Natural killer cell (primary cell): Measurements from ENCODE around the gene PDE2A. TPM values are rescaled to one million over a fixed set of nuclear protein-coding genes. Genes with fewer than 3 reads are reported as not detected.
A peak's percentile ranks its signal among the peaks of the same experiment; 100 is the strongest.

Experiments used
- ATAC-seq, 3 donors: fragments of 150-1000 bp in 2 of 3; fragments of 200-7000 bp in 1 of 3; cut with Tn5 transposase; 1 replicate in 1 of 3; 2 replicates in 2 of 3; pipeline ENCODE4 v1.10.0; 2021; ENCODE audit warnings: mild to moderate bottlenecking in 2 of 3, moderate library complexity in 2 of 3
- DNase-seq, 2 donors: peaks; one replicate each; pipeline versions ENCODE4 v3.0.0 to v3.0.0-alpha.2; 2013 to 2021; ENCODE audit warnings: mixed read lengths in 1 of 2
- H3K27ac ChIP-seq: one replicate; pipeline ENCODE4 v1.5.1; 2013; ENCODE audit warnings: mild to moderate bottlenecking, low read length
- H3K27me3 ChIP-seq: one replicate; pipeline ENCODE4 v1.6.1; 2013; ENCODE audit warnings: low read length; ENCODE audit not compliant: control insufficient read depth, insufficient read depth
- H3K36me3 ChIP-seq: one replicate; pipeline ENCODE4 v1.6.1; 2013; ENCODE audit warnings: low read length; ENCODE audit not compliant: control insufficient read depth, insufficient read depth
- H3K4me1 ChIP-seq: one replicate; pipeline ENCODE4 v1.6.1; 2013; ENCODE audit warnings: low read length; ENCODE audit not compliant: control insufficient read depth, insufficient read depth
- H3K4me3 ChIP-seq: one replicate; pipeline ENCODE4 v1.5.1; 2013; ENCODE audit warnings: low read length
- H3K9me3 ChIP-seq: one replicate; pipeline ENCODE4 v1.6.1; 2013; ENCODE audit warnings: low read length; ENCODE audit not compliant: control insufficient read depth, insufficient read depth
- H3K27ac Mint-ChIP-seq, 2 donors: one replicate each; pipeline ENCODE4 v1.8.0; 2022; ENCODE audit warnings: mild to moderate bottlenecking in 2 of 2, mixed read lengths in 2 of 2, moderate library complexity in 1 of 2
- H3K27me3 Mint-ChIP-seq, 2 donors: one replicate each; pipeline ENCODE4 v1.8.0; 2022; ENCODE audit warnings: low read depth in 2 of 2, mixed read lengths in 2 of 2
- H3K36me3 Mint-ChIP-seq: one replicate; pipeline ENCODE4 v1.8.0; 2022; ENCODE audit warnings: mixed read lengths
- H3K4me1 Mint-ChIP-seq, 2 donors: one replicate each; pipeline ENCODE4 v1.8.0; 2022; ENCODE audit warnings: mixed read lengths in 2 of 2
- H3K4me3 Mint-ChIP-seq: one replicate; pipeline ENCODE4 v1.8.0; 2022; ENCODE audit warnings: mild to moderate bottlenecking, moderate library complexity, mixed read lengths
- H3K9me3 Mint-ChIP-seq, 2 donors: one replicate each; pipeline ENCODE4 v1.8.0; 2022; ENCODE audit warnings: mixed read lengths in 2 of 2
- CTCF ChIP-seq: fragments of 200-600 bp; IDR thresholded peaks from one replicate; pipeline ENCODE4 v1.8.0; 2022; ENCODE audit warnings: antibody characterized with exemption
- WGBS: methylation state at CpG from one replicate; pipeline ENCODE4 v1.1.7; 2013; ENCODE audit warnings: missing lambda C conversion rate; ENCODE audit not compliant: insufficient coverage; 5-methylcytosine and 5-hydroxymethylcytosine counted together
- intact Hi-C: fragments of 100-400 bp; cut with micrococcal nuclease; formaldehyde crosslinking; loops from one replicate; pipeline ENCODE4 v1.14.2; 2022
- total RNA-seq, 4 donors: library from RNA; stranded (reverse); fragments of 120-200 nt in 1 of 4; gene quantifications; one replicate each; pipeline versions ENCODE4 v1.2.3 to v1.2.4, GENCODE V29; 2013 to 2022

The PDE2A gene
- total RNA-seq, 3 donors from 2014 or later (not counting 1 experiment from before 2014, with no cell fraction given) = 8.7 to 11.9 (median 9.0) TPM

DNA sequence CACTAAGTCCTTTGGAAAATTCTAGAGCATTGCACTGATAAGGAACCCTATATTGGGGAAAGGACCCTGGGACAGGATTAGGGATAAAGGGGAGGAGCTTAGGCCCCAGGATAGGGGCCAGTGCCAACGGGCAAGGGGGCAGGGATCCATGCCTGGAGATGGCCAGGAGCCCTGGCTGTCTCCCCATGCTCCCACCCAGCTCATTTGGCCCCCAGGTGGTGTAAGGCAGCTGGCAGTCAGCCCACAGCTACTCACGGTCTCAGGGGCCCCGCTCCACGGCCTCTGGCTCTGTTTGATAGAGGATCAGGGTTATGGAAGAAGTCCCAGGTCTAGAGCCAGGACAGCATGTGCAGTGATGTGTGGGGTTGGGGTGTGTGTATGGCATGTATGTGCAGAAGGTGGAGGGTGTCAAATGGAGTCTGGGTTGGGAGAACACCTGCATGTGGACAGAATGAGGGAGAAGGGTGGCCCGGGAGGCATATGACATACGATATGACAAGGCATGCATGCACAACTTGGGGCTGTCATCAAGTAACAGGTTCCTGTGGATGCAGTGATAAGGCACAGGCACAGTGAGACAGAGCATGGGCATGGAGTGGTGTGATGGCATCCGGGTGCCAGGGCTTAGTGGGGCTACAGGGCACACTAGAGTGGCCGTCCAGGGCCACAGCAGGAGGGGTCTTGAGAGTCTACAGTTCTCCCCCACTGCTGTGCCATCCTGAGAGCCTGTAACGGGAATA lies 18.4 kb upstream of the PDE2A start:
- H3K4me1 ChIP-seq = no peaks in the 10 kb centered on the region
- Mint-ChIP-seq H3K4me1 (peaks cover 8 to 45% of the 10 kb centered on the region in 2 donors), H3K36me3 (no peaks in the 10 kb centered on the region), H3K27me3 (no peaks in the 10 kb centered on the region), H3K4me3 (no peak overlapping the region), H3K9me3 (no peaks in the 10 kb centered on the region), H3K27ac (peak overlapping the region; percentile 43 to 48)
- ATAC-seq = no peak
- H3K9me3 ChIP-seq = no peaks in the 10 kb centered on the region
- no peaks in the 10 kb centered on the region for H3K27me3 ChIP-seq
- no peak for TF ChIP-seq CTCF
- intact Hi-C loops = no loop called here
- peaks cover 91% of the 10 kb centered on the region for H3K36me3 ChIP-seq
- DNase-seq = no peak
- H3K27ac ChIP-seq = no peak overlapping the region
- WGBS = 93% methylated on average over 9 of the region's 9 CpGs
- no peak overlapping the region for H3K4me3 ChIP-seq

DNA sequence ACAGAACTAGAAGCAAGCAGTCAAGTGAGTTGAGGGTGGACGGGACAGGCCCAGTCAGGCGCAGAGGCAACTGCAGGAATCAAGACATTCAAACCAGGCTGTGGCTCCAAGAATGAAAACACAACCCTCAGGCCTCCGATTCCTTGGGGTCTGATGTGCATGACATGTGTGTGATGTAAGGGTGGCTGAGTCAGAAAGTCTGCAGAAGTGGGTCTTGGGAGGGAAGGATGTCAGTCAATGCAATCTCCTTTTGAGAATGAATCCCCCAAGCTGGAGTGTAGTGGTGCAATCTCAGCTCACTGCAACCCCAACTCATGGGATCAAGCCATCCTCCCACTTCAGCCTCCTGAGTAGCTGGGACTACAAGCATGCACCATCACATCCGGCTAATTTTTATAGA lies 15.9 kb upstream of the PDE2A start:
- H3K27me3 Mint-ChIP-seq = no peaks in the 10 kb centered on the region
- 96% methylated on average over 4 of the region's 4 CpGs for WGBS
- H3K4me3 Mint-ChIP-seq = no peak overlapping the region
- H3K4me1 Mint-ChIP-seq = peaks cover 20 to 52% of the 10 kb centered on the region in 2 donors
- no peaks in the 10 kb centered on the region for H3K27me3 ChIP-seq
- no peaks in the 10 kb centered on the region for H3K36me3 Mint-ChIP-seq
- no peak overlapping the region for H3K4me3 ChIP-seq
- H3K9me3 ChIP-seq = no peaks in the 10 kb centered on the region
- H3K36me3 ChIP-seq = peaks cover 82% of the 10 kb centered on the region
- no peak overlapping the region for H3K27ac ChIP-seq
- DNase-seq = no peak
- H3K9me3 Mint-ChIP-seq = no peaks in the 10 kb centered on the region
- H3K4me1 ChIP-seq = no peaks in the 10 kb centered on the region
- intact Hi-C loops = no loop called here
- peak overlapping the region; percentile 23 to 56 for H3K27ac Mint-ChIP-seq
- no peak for TF ChIP-seq CTCF
- no peak for ATAC-seq

GRCh38 chr11:72688929-72689328 lies 14.7 kb upstream of the PDE2A start:
- intact Hi-C loops = no loop called here
- no peaks in the 10 kb centered on the region for H3K4me1 ChIP-seq
- H3K4me3 Mint-ChIP-seq = no peak overlapping the region
- WGBS = 94% methylated on average over 7 of the region's 7 CpGs
- no peak overlapping the region for H3K27ac ChIP-seq
- peak overlapping the region in 1 of 2 donors; percentile 23 for H3K27ac Mint-ChIP-seq
- no peaks in the 10 kb centered on the region for H3K27me3 ChIP-seq
- no peak for DNase-seq
- no peak for TF ChIP-seq CTCF
- peaks cover 80% of the 10 kb centered on the region for H3K36me3 ChIP-seq
- no peak overlapping the region for H3K4me3 ChIP-seq
- no peaks in the 10 kb centered on the region for H3K9me3 ChIP-seq
- no peaks in the 10 kb centered on the region for H3K27me3 Mint-ChIP-seq
- H3K9me3 Mint-ChIP-seq = no peaks in the 10 kb centered on the region
- peaks cover 11 to 42% of the 10 kb centered on the region in 2 donors for H3K4me1 Mint-ChIP-seq
- ATAC-seq = no peak
- H3K36me3 Mint-ChIP-seq = no peaks in the 10 kb centered on the region

GRCh38 chr11:72688486-72688885 lies 14.3 kb upstream of the PDE2A start:
- Histone ChIP-seq H3K36me3 (peaks cover 77% of the 10 kb centered on the region), H3K27me3 (no peaks in the 10 kb centered on the region), H3K9me3 (no peaks in the 10 kb centered on the region), H3K27ac (no peak overlapping the region), H3K4me3 (no peak overlapping the region), H3K4me1 (no peaks in the 10 kb centered on the region)
- 98% methylated on average over 7 of the region's 7 CpGs for WGBS
- TF ChIP-seq CTCF = no peak
- Mint-ChIP-seq H3K36me3 (no peaks in the 10 kb centered on the region), H3K27ac (peak overlapping the region in 1 of 2 donors; percentile 23), H3K4me1 (peaks cover 11 to 40% of the 10 kb centered on the region in 2 donors), H3K27me3 (no peaks in the 10 kb centered on the region), H3K4me3 (no peak overlapping the region), H3K9me3 (no peaks in the 10 kb centered on the region)
- DNase-seq (no peak), ATAC-seq (no peak)
- intact Hi-C loops = no loop called here
